ENCODE results near the gene LMOD1. TPM values are rescaled to one million over a fixed set of nuclear protein-coding genes. Genes with fewer than 3 reads are reported as not detected.

The LMOD1 gene
- total and polyA plus RNA-seq, 2 of the 8 experiments (the other 6 are each of a cell fraction or from before 2014, with no cell fraction given) = 0.77 to 1.4 TPM

GRCh38 chr1:201982623-201983379, 36.5 kb upstream of the LMOD1 start, which contains the start of gene RNPEP (continued):
- TF ChIP-seq RXRA (IDR thresholded peaks at IDR 0.05; ENCODE audit: insufficient read depth, low read depth, low read length) (no peak), CHD2 (IDR thresholded peaks at IDR 0.05; ENCODE audit: low read length) (no peak), SP1 (IDR thresholded peaks at IDR 0.05; ENCODE audit: low read depth, low read length) (no peak), GTF2F1 (IDR thresholded peaks at IDR 0.05; ENCODE audit: borderline replicate concordance, low read depth, low read length) (no peak)
